NB4 (cell line): ENCODE results near the gene BAIAP2.

ENCODE experiments used
- DNase-seq: peaks from one replicate; pipeline ENCODE4 v3.0.0; 2010; ENCODE audit warnings: low read depth
- H3K4me3 ChIP-seq: one replicate; pipeline ENCODE4 v1.5.1; 2011; ENCODE audit warnings: mild to moderate bottlenecking, low read depth, low read length, moderate library complexity
- CTCF ChIP-seq: IDR thresholded peaks from one replicate; pipeline ENCODE4 v1.5.1; 2012; ENCODE audit warnings: low read depth, low read length
- MAX ChIP-seq: IDR thresholded peaks from 2 replicates; pipeline ENCODE4 v1.6.1; 2011; ENCODE audit warnings: low read depth, low read length
- MYC ChIP-seq: IDR thresholded peaks from 2 replicates; pipeline ENCODE4 v1.6.1; 2011; ENCODE audit warnings: low read depth, low read length
- POLR2A ChIP-seq: IDR thresholded peaks from 2 replicates; pipeline ENCODE4 v1.6.1; 2011; ENCODE audit warnings: mild to moderate bottlenecking; ENCODE audit not compliant: insufficient read length; ENCODE audit errors: extremely low read depth

BAIAP2 gene

GRCh38 chr17:81037026-81037797 lies 2.3 kb downstream of the BAIAP2 start:
- TF ChIP-seq POLR2A (no peak), MAX (no peak), CTCF (no peak), MYC (no peak)
- H3K4me3 ChIP-seq = no peak overlapping the region
- DNase-seq = no peak

GRCh38 chr17:81037798-81038733 lies 3.1 kb downstream of the BAIAP2 start:
- no peak for TF ChIP-seq MYC
- no peak for TF ChIP-seq MAX
- no peak for TF ChIP-seq CTCF
- TF ChIP-seq POLR2A = no peak
- H3K4me3 ChIP-seq = no peak overlapping the region
- DNase-seq = no peak

- TF ChIP-seq MYC (no peak), MAX (no peak), POLR2A (no peak), CTCF (no peak)
- no peak for DNase-seq
- H3K4me3 ChIP-seq = no peak overlapping the region
Measured at GRCh38 chr17:81039096-81039495, 4.1 kb downstream of the BAIAP2 start.

GRCh38 chr17:81039854-81040758 lies 5.2 kb downstream of the BAIAP2 start:
- H3K4me3 ChIP-seq = no peak overlapping the region
- TF ChIP-seq POLR2A (no peak), MYC (no peak), MAX (no peak), CTCF (no peak)
- DNase-seq = peak; percentile 75

- no peak for TF ChIP-seq POLR2A
- peak; percentile 56 for TF ChIP-seq CTCF
- TF ChIP-seq MYC = no peak
- DNase-seq = peak; percentile 60
- no peak overlapping the region for H3K4me3 ChIP-seq
Measured at GRCh38 chr17:81040791-81041337, 5.9 kb downstream of the BAIAP2 start.
